Large intestine (tissue), 3 donors: ENCODE measurements around the gene PPFIA4. TPM values are rescaled to one million over a fixed set of nuclear protein-coding genes. Genes with fewer than 3 reads are reported as not detected.

Source experiments
- DNase-seq, 2 donors: peaks; one replicate each; pipeline versions ENCODE4 v3.0.0 to v3.0.0-alpha.2; 2013
- H3K27ac ChIP-seq: one replicate; pipeline ENCODE4 v1.5.1; 2013; ENCODE audit warnings: low read length
- H3K27me3 ChIP-seq: 2 replicates; pipeline ENCODE4 v1.6.1; 2013; ENCODE audit warnings: low read length; ENCODE audit not compliant: control insufficient read depth, insufficient read depth
- H3K36me3 ChIP-seq: 2 replicates; pipeline ENCODE4 v1.6.1; 2013; ENCODE audit warnings: low read length; ENCODE audit not compliant: control insufficient read depth, insufficient read depth
- H3K4me1 ChIP-seq: one replicate; pipeline ENCODE4 v1.6.1; 2013; ENCODE audit warnings: low read length; ENCODE audit not compliant: control insufficient read depth, insufficient read depth
- H3K4me3 ChIP-seq: one replicate; pipeline ENCODE4 v1.5.1; 2013; ENCODE audit warnings: low read length
- H3K9me3 ChIP-seq: one replicate; pipeline ENCODE4 v1.6.1; 2013; ENCODE audit warnings: mild to moderate bottlenecking, low read depth, low read length, moderate library complexity; ENCODE audit not compliant: control insufficient read depth
- WGBS: methylation state at CpG from one replicate; pipeline ENCODE4 v1.1.5; 2013; ENCODE audit warnings: low lambda C conversion rate; ENCODE audit not compliant: insufficient coverage; 5-methylcytosine and 5-hydroxymethylcytosine counted together
- polyA plus RNA-seq: library from polyadenylated mRNA; unstranded; fragments of 120-200 nt; gene quantifications from one replicate; pipeline ENCODE4 v1.2.1, GENCODE V29; 2013

PPFIA4 gene
- polyA plus RNA-seq, 1 donor, result 4.1 TPM

DNA sequence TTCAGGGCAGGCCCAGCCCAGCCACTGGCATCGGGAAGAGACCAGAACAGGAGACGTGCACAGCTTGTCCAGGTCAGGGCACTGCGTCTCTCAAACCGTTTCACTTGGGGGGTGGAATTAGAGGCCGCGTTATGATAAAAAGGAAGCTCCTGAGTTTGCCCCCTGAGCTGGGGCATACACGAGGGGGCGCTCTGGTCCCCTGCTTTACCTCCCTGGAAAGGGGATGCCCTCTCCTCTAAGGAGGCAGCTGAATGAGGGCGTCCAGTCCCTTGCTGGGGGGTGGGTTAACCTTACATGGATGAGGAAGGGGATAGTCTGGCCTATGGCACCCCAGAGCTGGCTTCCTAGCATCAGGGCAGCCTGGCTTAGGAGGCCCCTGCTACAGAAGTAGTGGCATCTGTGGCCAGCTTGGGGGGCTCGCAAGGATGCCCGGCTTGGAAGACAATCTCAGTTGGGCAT lies 57.2 kb downstream of the PPFIA4 start:
- Histone ChIP-seq H3K9me3 (no peaks in the 10 kb centered on the region), H3K27ac (no peak overlapping the region), H3K4me1 (no peaks in the 10 kb centered on the region), H3K4me3 (no peak overlapping the region), H3K36me3 (no peaks in the 10 kb centered on the region), H3K27me3 (peaks cover 32% of the 10 kb centered on the region)
- DNase-seq, result no peak
- no CpG with 5 or more reads among the region's 11 CpGs for WGBS

- H3K4me3 ChIP-seq, result no peak overlapping the region
- H3K9me3 ChIP-seq, result no peaks in the 10 kb centered on the region
- H3K27me3 ChIP-seq, result peaks cover 34% of the 10 kb centered on the region
- no CpG with 5 or more reads among the region's 14 CpGs for WGBS
- DNase-seq, result no peak
- H3K36me3 ChIP-seq, result no peaks in the 10 kb centered on the region
- H3K4me1 ChIP-seq, result no peaks in the 10 kb centered on the region
- no peak overlapping the region for H3K27ac ChIP-seq
These were observed 58.6 kb downstream of the PPFIA4 start for GRCh38 chr1:203084588-203085527.

DNA sequence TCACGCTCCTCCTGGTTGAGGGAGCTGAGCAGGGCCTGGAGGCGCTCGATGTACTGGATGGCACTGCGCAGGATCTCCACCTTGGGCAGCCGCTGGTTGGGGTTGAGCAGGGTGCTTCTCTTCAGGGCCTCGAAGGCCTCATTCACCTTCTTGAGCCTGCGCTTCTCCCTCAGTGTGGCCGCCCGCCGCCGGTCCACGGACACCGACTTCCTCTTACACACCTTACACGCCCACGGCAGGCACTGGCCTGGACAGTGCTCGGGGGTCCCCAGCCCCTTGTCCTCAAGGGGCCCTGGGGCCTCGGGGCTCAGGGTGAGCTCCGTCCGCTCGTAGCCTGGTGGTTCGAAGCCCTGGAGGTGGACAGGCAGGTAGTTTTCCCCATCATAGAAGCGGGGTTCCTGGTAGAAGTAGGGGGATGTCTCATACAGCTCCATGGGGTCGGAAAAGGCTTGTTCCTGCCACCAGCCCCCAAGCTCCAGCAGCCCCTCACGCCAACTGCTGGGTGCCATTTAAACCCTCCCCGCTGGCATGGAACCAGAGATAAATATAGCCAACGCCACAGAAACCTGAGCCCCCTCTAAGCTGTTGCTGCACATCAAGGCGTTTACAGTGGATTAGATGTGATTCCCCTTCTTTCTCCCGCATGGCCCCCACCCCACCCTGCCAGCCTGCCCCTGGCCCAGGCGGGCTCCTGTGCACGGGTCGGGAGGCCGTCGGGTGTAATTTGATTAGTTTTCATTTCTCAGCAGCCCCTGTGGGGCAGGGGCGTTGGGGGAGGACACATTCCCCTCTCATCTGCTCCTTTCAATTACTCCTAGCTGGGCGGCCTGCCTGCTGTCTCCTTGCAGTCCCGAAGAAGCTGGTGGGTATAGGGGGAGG lies 59.5 kb downstream of the PPFIA4 start, which contains the start of gene MYOG:
MYOG (minus strand) TSS at position 485 of the 879 bp plus-strand sequence; CDS start at position 434, 51 bp downstream.
- no CpG with 5 or more reads among the region's 36 CpGs for WGBS
- no peaks in the 10 kb centered on the region for H3K4me1 ChIP-seq
- no peak within 1 kb of the TSS for H3K4me3 ChIP-seq
- H3K27me3 ChIP-seq, result peaks cover 29% of the 10 kb centered on the region
- no peaks in the 10 kb centered on the region for H3K9me3 ChIP-seq
- no peak within 1 kb of the TSS for H3K27ac ChIP-seq
- H3K36me3 ChIP-seq, result no peaks in the 10 kb centered on the region
- no peak for DNase-seq

DNA sequence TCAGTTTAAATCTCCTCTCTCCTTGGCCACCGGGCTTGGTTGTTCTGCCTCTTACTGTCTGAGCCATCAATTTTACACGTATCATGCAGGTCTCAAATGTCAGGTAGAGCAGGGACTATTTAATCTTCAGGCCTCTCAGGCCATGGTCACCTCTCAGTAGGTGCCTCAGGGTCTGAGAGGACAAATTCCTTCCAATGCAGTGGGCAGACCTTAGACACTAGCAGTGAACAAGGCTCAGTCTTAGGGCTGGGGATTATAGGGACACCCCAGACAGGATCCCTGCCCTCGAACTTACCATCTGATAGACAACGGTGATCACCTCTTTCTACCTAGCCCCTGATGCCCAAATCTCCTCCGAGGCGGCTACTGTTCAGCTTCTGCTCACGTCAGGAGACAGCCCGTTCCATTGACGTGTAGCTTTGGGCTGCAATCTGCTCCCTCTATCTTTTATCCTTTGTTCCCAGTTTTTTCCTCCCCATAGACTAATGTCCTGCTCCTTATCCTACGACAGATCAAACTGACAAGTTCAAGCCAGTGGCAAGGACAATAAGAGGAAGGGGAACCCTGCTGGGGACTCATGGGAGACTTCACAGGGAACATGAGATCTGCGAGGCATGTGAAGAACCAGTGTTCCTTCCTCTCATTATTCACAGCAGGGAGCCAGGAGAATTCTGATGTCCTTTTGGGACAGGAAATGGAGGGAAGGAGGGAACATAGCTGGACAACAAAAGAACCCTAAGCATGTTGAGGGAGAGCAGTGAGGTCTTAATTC lies 60.9 kb downstream of the PPFIA4 start:
- Histone ChIP-seq H3K27me3 (peaks cover 22% of the 10 kb centered on the region), H3K9me3 (no peaks in the 10 kb centered on the region), H3K36me3 (no peaks in the 10 kb centered on the region), H3K27ac (no peak overlapping the region), H3K4me3 (no peak overlapping the region), H3K4me1 (no peaks in the 10 kb centered on the region)
- DNase-seq, result no peak
- WGBS, result 93% methylated on average over 3 of the region's 11 CpGs

GRCh38 chr1:203088441-203088840 lies 62.1 kb downstream of the PPFIA4 start:
- no peak for DNase-seq
- peaks cover 19% of the 10 kb centered on the region for H3K27me3 ChIP-seq
- no peaks in the 10 kb centered on the region for H3K9me3 ChIP-seq
- no peak overlapping the region for H3K27ac ChIP-seq
- no peaks in the 10 kb centered on the region for H3K4me1 ChIP-seq
- WGBS, result no CpG with 5 or more reads among the region's 3 CpGs
- H3K4me3 ChIP-seq, result no peak overlapping the region
- no peaks in the 10 kb centered on the region for H3K36me3 ChIP-seq

DNA sequence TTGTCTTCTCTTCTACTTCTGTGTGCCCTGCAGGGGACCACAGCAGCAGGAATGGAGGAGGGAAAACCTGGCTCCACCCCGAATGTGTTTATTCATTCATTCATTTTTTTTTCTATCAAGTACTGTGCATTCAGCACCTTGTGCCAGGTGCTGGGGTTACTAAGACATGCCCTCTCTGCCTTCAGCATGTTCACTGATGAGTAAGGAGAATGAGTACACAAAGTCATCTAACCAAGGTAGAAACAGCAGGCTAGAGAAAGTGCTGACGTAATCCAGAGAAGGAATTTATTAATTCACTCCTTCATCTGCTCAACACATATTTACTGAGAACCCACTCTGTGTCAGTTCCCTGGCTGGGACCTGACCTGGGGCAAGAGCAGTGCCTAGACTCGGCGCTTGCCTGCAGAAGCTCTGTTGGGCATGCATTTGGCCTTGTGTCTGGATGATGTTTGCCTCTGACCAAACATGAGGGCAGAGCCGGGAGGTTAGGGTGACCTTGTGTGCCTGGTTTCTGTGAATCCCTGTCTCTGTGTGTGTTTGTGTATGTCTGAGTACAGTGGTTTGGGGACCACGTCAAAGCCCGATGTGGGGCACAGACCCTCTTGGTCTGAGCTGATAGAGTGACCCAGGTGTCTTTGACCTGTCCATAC lies 62.8 kb downstream of the PPFIA4 start:
- Histone ChIP-seq H3K4me3 (no peak overlapping the region), H3K4me1 (no peaks in the 10 kb centered on the region), H3K27me3 (peaks cover 19% of the 10 kb centered on the region), H3K36me3 (no peaks in the 10 kb centered on the region), H3K9me3 (peaks cover under 1% of the 10 kb centered on the region), H3K27ac (no peak overlapping the region)
- no CpG with 5 or more reads among the region's 7 CpGs for WGBS
- no peak for DNase-seq

DNA sequence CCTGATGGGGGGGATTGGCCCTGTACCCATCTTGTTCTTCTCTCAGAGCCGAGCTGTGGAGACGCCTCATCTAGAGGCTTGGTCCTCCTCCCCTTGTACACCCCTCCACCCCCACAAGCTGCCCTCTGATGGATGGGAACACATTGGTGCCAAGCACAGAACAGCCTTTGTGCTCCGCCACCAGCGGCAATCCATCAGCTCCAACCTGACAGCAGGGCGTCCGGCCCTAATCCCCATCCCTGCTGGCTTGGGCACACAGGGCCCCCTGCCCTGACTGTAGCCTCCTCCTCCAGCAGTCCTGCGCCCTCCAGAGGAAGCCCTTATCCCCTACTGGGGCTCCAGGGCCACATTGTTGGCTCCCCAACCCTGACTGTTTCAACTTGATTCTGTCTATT lies 63.4 kb downstream of the PPFIA4 start:
- Histone ChIP-seq H3K27ac (no peak overlapping the region), H3K9me3 (peaks cover 5% of the 10 kb centered on the region), H3K4me3 (no peak overlapping the region), H3K4me1 (no peaks in the 10 kb centered on the region), H3K27me3 (peaks cover 19% of the 10 kb centered on the region), H3K36me3 (no peaks in the 10 kb centered on the region)
- DNase-seq, result no peak
- WGBS, result no CpG with 5 or more reads among the region's 7 CpGs

DNA sequence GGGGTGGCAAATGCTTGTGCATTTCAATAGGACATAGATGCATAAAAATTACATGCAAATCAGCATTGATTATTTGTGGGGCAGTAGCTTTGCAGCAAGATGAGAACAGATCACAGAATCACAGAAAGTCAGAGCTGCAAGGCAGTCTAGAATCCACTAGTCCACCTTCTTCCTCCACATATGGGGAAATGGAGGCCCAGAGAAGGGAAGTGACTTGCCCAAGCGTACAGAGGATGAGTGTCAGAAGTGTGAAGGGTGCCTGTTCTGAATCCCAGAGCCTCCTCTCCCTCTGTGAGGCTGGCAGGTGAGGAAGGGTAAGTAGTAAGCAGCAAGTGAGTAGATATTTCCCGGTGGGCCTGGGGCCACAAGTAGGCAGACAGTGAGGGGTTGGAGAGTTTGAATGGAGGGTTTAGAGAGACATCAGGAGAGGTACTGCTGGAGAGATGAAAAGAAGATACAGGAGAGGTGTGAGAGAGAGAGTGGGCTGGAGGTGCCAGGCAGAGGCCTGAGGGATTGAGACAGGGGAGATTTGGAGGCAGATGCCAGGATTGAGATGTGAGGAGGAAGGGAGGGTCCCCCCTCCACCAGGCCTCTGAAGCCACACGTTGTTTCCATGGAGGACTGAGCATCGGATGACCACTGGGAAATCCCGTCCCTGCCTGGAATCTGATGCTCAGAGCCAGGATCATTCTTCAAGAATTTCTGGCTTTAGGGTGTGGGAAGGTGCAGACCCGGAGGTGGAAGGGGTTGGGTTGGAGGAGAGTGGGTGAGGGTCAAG lies 64.3 kb downstream of the PPFIA4 start:
- no peak for DNase-seq
- H3K4me3 ChIP-seq, result no peak overlapping the region
- peaks cover 11% of the 10 kb centered on the region for H3K9me3 ChIP-seq
- H3K27me3 ChIP-seq, result peaks cover 19% of the 10 kb centered on the region
- WGBS, result 60% methylated on average over 1 of the region's 6 CpGs
- H3K27ac ChIP-seq, result no peak overlapping the region
- H3K4me1 ChIP-seq, result no peaks in the 10 kb centered on the region
- no peaks in the 10 kb centered on the region for H3K36me3 ChIP-seq

DNA sequence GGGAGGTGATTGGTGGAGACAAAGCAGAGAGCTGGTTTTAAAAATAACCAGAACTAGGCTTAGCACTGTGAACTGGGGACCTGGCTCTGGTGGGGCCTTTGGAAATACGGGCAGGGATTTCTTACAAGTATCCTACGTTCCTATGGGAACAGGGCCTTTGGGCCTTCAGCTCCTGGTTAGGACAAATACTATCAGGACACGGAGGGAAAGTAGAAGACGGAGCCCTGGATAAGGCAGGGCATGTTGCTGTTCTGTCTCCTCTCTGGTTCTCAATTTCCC lies 64.8 kb downstream of the PPFIA4 start:
- no peak overlapping the region for H3K27ac ChIP-seq
- H3K36me3 ChIP-seq, result no peaks in the 10 kb centered on the region
- H3K27me3 ChIP-seq, result peaks cover 19% of the 10 kb centered on the region
- DNase-seq, result no peak
- WGBS, result no CpG with 5 or more reads among the region's 4 CpGs
- no peaks in the 10 kb centered on the region for H3K4me1 ChIP-seq
- peaks cover 11% of the 10 kb centered on the region for H3K9me3 ChIP-seq
- H3K4me3 ChIP-seq, result no peak overlapping the region
